Measurements from ENCODE around the gene ABHD15.

The ABHD15 gene

GRCh38 chr17:29593591-29594518, 27.0 kb upstream of the ABHD15 start:
- no peak for DNase-seq

GRCh38 chr17:29592850-29593551, 26.2 kb upstream of the ABHD15 start, which contains the start of gene ANKRD13B:
Gene ANKRD13B, plus strand, starts transcription at chr17:29593132. Its CDS starts 490 bp downstream, at chr17:29593622.
- no peak for DNase-seq

GRCh38 chr17:29591737-29592608, 25.1 kb upstream of the ABHD15 start:
- peak; percentile 67 for DNase-seq

- no peak for DNase-seq
Observed at GRCh38 chr17:29591146-29591736, 24.4 kb upstream of the ABHD15 start.

- DNase-seq: no peak
Observed at GRCh38 chr17:29590411-29591145, 23.7 kb upstream of the ABHD15 start.

- peak; percentile 76 for DNase-seq
Observed at GRCh38 chr17:29589524-29590410, 22.9 kb upstream of the ABHD15 start, which contains the start of gene GIT1. Gene GIT1, minus strand, starts transcription at chr17:29589648. Its CDS starts 270 bp downstream, at chr17:29589378.

- no peak for DNase-seq
Observed at GRCh38 chr17:29588562-29589411, 21.9 kb upstream of the ABHD15 start.

- no peak for DNase-seq
Observed at GRCh38 chr17:29588017-29588561, 21.3 kb upstream of the ABHD15 start.

GRCh38 chr17:29587591-29587990, 20.8 kb upstream of the ABHD15 start:
- DNase-seq: no peak

- DNase-seq: no peak
Observed at GRCh38 chr17:29586676-29587469, 20.0 kb upstream of the ABHD15 start.

- no peak for DNase-seq
Observed at GRCh38 chr17:29585080-29585751, 18.4 kb upstream of the ABHD15 start.

GRCh38 chr17:29584452-29585079, 17.7 kb upstream of the ABHD15 start:
- DNase-seq: no peak

- DNase-seq: no peak
Observed at GRCh38 chr17:29583324-29584248, 16.7 kb upstream of the ABHD15 start.

GRCh38 chr17:29582772-29583171, 15.9 kb upstream of the ABHD15 start:
- no peak for DNase-seq

GRCh38 chr17:29582254-29582765, 15.5 kb upstream of the ABHD15 start:
- DNase-seq: no peak
